Occipital lobe (tissue), 2 donors: ENCODE results near the gene PDSS2. TPM values are rescaled to one million over a fixed set of nuclear protein-coding genes. Genes with fewer than 3 reads are reported as not detected.

ENCODE experiments used
- DNase-seq: peaks from one replicate; lab custom pipeline; 2025; lab: John Stamatoyannopoulos, UW
- total RNA-seq: library from RNA; depleted of rRNA; stranded (reverse); fragments of >200 nt; gene quantifications from one replicate; pipeline ENCODE4 v1.2.3, GENCODE V29; 2014

Gene PDSS2
- total RNA-seq, 1 donor from 2014 or later: 11.5 TPM

DNA sequence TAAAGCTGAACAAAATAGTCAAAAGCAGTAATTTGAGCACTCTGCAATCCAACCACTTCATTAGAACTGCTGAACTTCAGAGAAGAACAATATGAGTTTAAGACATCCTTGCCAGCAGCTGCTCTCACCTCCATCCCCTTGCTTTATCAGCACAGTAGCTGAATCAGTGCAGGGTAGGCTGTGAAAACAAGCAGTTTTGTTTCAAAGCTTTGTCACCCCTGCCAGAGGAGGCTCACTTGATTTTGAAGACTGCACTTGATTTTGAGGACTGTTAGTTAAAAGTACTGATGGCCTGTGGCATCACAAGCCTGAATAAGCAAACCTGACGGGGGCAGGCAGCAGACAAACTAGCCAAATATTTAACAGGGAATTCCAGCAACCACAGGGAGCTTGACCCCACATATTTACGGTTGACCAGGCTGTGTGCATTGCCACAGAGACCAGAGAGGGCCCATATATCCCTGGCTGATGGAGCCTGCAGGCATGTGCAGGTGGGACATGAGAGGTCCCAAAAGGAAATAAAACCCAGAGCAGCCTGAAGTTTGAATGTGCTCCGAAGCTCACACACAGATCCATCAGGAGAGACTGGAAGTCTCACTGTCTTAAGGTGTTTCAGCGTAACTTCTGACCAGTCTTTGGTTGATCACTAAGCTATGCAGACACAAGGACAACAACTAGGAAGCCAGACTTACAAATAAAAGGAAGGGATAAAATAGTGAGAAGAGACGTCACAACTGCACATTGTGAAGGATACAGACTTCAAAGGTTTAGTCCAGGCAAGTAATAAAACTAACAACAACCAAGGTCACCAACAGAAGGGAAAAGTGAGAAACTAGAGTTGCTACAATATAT lies 97.4 kb downstream of the PDSS2 start:
- no peak for DNase-seq

DNA sequence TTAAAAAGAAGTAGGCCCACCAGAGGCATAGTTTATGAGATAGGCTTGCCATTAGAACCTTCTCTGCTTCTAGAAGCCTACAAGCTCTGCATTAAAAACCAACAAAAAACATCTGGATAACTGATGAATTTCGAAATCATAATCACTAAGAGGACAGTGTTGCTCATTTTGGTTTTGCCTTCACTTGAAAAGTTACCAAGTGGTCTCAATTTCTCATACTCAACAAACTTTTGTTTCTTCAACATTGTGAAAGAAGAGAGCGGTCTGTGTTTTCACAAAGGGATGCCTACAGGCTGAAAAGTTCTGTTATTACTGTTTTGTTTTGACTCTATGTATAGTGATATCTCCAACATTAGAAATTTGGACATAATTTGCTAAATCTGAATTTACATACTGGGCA lies 98.9 kb downstream of the PDSS2 start:
- DNase-seq: no peak

- no peak for DNase-seq
These were observed 101.5 kb downstream of the PDSS2 start for GRCh38 chr6:107357842-107358241.

- no peak for DNase-seq
These were observed 102.3 kb downstream of the PDSS2 start for GRCh38 chr6:107357031-107357430.

DNA sequence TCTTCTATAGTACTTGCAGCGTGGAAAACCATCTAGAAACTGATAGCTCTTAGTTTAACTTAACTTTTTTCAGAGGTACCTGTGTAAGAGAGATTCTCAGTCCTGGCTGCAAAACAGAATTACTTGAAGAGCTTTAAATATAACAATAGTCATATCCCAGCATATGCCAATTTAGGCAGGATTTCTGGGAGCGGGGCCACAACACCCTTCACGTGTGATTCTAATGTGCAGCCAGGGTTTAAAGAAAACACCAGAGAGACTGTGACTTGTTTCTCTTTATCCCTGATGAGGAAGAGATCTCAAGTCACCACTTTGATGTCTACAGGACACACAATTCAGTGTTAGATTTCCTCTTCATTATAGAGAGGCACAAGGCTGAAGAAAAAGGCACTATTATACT lies 103.7 kb downstream of the PDSS2 start:
- no peak for DNase-seq

DNA sequence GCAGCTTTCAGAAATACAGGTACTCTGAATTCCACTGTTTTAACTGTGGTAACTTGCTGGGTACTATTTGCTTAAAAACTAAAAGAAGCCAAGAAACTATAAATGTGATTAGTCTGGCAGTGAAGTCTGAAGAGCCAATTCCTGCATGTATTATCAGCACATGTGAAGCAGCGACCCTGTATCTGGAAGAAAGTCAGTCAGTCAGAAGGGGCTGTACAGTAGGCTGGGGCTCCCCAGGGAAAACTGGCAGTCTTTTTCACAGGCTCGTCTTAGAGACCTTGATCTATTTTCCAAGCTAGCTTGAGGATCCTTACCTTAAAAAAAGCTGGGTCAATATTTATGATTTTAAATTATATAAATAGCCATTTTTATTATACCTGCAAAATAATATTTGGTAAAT lies 104.9 kb downstream of the PDSS2 start:
- DNase-seq: no peak

GRCh38 chr6:107353773-107354382 lies 105.5 kb downstream of the PDSS2 start:
- DNase-seq: no peak

DNA sequence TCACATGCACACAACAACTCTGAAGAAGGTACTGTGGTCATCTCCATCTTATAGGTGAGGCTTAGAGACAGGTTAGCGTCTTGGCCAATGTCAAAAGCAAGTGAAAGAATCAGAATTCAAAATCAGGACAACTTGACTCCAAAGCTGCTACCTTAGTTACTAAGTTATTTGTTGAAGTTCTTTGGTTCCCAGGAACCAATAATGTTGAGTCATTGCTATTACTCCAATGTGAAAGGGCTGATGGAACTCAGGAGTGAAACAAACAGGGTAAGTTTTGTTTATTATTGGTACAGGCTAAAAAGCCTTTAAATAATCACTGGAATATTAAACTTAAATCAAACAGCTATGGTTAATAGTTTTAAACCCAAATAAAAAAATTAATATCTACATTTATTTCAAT lies 111.1 kb downstream of the PDSS2 start:
- DNase-seq: no peak

- no peak for DNase-seq
These were observed 114.0 kb downstream of the PDSS2 start for GRCh38 chr6:107345393-107345792.

DNA sequence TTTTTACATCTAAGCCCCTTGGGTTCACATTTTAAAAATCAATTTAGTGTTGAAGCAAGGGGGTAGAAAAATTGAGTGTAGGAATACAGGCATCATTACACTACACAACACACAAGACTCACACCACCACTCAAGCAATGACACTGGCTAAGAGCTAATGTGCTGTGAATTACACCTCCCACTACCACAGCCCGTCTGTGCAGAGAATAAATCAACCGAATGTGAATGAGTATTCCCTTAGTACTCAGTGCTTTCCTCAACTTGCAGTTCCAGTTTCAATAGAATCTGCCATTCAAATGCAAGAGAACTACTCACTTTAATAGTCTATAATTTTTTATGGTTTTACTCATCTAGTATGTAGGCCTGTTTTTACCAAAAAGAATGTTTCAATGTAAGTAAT lies 114.4 kb downstream of the PDSS2 start:
- no peak for DNase-seq

- no peak for DNase-seq
These were observed 115.0 kb downstream of the PDSS2 start for GRCh38 chr6:107344383-107344782.

- DNase-seq: no peak
These were observed 117.2 kb downstream of the PDSS2 start for GRCh38 chr6:107342144-107342543.

- DNase-seq: no peak
These were observed 118.5 kb downstream of the PDSS2 start for GRCh38 chr6:107340881-107341280.

DNA sequence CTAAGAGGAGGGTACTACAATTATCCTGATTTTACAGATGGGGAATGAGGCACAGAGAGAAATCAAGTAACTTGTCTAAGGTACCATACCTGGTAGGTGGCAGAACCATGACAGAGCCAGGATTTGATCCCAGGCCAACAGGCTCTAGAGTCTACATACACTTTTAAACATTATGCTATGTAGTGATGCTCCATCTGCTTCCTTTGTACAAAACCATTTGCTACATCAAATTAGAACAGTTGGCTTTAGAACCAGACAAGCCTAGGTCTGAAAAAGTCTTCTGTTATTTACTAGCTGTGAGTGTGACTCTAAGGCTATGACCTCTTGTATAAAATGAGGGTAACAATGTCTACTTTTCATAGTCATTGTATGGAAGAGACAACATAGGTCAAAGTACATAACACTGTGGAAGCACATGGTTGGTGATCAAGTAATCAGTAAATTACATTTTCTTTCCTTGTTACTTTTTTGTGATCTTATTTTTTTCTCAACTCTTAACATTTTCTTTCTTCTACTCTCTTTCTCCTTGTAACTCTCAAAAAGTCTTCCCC lies 122.1 kb downstream of the PDSS2 start:
- DNase-seq: no peak

- DNase-seq: no peak
These were observed 125.3 kb downstream of the PDSS2 start for GRCh38 chr6:107334026-107334425.

GRCh38 chr6:107333491-107333890 lies 125.9 kb downstream of the PDSS2 start:
- no peak for DNase-seq

DNA sequence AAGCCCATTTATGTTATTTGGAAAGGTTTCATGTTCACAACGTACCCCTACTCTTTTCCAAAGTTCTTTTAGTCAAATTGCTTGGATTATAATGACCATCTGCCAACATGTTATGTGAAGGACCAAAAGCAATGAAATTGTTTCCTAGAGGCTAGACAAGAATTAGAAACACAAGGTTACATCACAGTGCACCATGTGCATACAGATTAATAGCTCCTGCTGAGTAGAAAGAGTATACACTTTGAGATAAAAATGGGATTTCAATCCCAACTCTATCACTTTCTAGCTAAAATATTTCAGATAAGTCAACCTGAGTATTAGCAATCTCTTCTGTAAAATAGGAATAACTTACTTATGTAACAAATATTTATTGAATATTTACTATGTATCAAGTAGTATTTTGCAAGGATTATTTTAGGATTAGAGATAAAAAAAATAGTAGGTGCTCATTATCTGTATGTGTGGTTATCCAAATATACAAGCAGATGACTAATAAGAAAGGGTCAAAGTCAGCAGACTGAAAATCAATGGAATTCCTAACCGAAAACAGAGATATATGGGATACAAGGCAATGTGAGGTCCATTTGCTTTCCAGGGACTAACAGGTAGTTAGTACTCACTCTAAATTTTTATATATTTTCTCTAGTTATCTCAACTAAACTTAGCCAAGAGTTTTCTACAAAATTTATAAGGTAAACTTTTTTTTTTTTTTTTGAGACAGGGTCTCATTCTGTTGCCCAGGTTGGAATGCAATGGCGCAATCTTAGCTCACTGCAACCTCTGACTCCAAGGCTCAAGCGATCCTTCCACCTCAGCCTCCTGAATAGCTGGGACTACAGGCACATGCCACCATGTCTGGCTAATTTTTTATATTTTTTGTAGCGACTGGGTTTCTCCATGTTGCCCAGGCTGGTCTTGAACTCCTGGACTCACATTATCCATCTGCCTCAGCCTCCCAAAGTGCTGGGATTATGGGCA lies 127.7 kb downstream of the PDSS2 start:
- no peak for DNase-seq

DNA sequence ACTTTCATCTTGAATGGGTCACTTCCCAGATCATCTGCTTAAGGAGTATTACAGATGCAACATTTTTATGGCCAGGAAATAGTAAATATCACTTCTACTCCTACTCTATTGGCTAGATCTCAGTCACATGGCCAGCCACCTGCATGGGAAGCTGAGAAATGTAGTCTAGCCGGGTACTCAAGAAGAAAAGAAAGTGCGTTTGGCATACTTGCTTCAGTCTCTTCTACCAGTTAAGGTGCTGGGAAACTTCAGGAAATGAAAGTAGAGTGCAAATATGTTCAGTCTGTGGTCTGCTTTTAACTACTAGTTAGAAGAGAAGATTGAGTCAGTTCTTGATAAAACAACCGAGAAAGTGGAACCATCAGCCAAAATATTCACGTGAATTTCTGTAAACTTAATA lies 129.2 kb downstream of the PDSS2 start:
- DNase-seq: no peak

DNA sequence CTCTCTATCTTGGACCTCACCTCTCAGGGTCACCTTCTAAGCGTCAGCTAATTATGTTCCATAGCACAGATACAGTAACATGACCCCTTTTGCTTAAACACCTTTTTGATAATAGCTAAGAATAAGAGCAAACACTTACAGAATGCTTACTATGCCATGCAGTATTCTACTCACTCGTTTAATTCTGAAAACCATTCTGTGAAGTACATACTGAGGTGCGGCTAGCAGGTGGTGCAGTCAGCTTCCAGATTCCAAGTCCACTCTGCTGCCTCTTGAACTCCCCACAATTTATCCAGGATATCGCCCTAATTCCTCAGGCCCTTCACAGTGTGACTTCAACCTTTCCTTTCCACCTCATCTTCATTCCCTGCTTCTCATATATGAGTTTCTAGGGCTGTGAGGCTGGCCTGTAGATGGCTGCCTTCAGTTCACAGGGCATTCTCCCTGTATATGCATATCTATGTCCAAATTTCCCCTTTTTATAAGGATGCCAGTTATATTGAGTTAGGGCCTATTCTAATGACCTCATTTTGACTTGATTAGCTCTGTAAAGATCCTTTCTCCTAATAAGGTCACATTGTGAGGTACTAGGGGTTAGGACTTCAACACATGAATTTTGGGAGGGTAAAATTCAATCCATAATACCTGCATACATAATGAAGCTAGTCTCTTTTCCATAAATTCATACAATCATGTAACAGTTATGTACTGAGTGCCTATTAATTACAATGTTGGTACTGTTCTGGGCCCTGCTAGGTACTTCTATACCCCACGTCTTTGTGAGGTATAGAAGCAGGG lies 130.1 kb downstream of the PDSS2 start:
- DNase-seq: no peak

DNA sequence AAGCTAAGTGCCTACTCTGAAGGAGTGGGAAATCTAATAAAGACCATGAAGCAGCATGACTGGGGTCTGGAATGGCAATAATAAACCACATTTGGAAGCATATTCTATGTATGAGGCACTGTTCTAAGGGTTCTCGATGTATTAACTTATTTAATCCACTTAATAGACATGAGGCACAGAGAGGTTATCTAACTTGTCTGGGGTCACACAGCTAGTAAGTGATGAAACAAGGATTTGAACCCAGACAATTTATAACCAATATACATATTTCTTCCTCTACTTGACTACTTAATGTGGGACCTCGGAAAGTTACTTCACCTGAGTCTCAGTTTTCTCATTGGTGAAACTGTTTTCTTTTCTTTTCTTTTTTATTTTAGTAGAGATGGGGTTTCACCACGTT lies 131.3 kb downstream of the PDSS2 start:
- no peak for DNase-seq
